ENCODE measurements around the gene MRPS31. TPM values are rescaled to one million over a fixed set of nuclear protein-coding genes. Genes with fewer than 3 reads are reported as not detected.

The MRPS31 gene
- total RNA-seq, 2 experiments from 2014 or later = 41.0 to 44.7 TPM

- Mint-ChIP-seq H3K27me3 (no peaks in the 10 kb centered on the region), H3K9me3 (no peaks in the 10 kb centered on the region), H3K27ac (peak overlapping the region; percentile 61), H3K4me3 (no peak overlapping the region), H3K4me1 (ENCODE audit: low read depth) (peaks cover 6% of the 10 kb centered on the region), H3K36me3 (ENCODE audit: low read depth) (peaks cover 37% of the 10 kb centered on the region)
- TF ChIP-seq CTCF (IDR thresholded peaks at IDR 0.05) = no peak
- intact Hi-C loops (cut with micrococcal nuclease) = no loop called here
- ATAC-seq (peak; percentile 57), DNase-seq (no peak)
- CTCF ChIA-PET = interaction anchor here (0.6 to 1.4 kb wide), 4 partner anchors 8 to 870 kb away, joined by 3 to 4 read pairs (median 3); no protein-coding TSS in a partner anchor
- POLR2A ChIA-PET = interaction anchor here (0.6 to 1.5 kb wide), 2 partner anchors 122 to 1141 kb away, joined by 3 to 5 read pairs; no protein-coding TSS in a partner anchor
These were observed 27.4 kb upstream of the MRPS31 start for GRCh38 chr13:40798380-40798779.

GRCh38 chr13:40796649-40797048 is 25.7 kb upstream of the MRPS31 start:
- Mint-ChIP-seq H3K9me3 (no peaks in the 10 kb centered on the region), H3K4me1 (ENCODE audit: low read depth) (peaks cover 16% of the 10 kb centered on the region), H3K4me3 (no peak overlapping the region), H3K27me3 (no peaks in the 10 kb centered on the region), H3K27ac (no peak overlapping the region), H3K36me3 (ENCODE audit: low read depth) (peaks cover 40% of the 10 kb centered on the region)
- intact Hi-C loops (cut with micrococcal nuclease) = no loop called here
- ChIA-PET CTCF (interaction anchor here (1.1 kb wide), 1 partner anchor 17 kb away, joined by 3 read pairs; no protein-coding TSS in a partner anchor), POLR2A (no interaction called here)
- TF ChIP-seq CTCF (IDR thresholded peaks at IDR 0.05) = no peak
- DNase-seq (no peak), ATAC-seq (no peak)

GRCh38 chr13:40794414-40795368 is 23.7 kb upstream of the MRPS31 start:
- no peak for TF ChIP-seq CTCF (IDR thresholded peaks at IDR 0.05)
- peak overlapping the region; percentile 51 for H3K27ac Mint-ChIP-seq
- peaks cover 36% of the 10 kb centered on the region for H3K36me3 Mint-ChIP-seq (ENCODE audit: low read depth)
- DNase-seq = peak; percentile 57
- intact Hi-C loops (cut with micrococcal nuclease) = no loop called here
- H3K27me3 Mint-ChIP-seq = no peaks in the 10 kb centered on the region
- ChIA-PET CTCF (interaction anchor here (0.6 kb wide), 1 partner anchor 1231 kb away, joined by 3 read pairs; no protein-coding TSS in a partner anchor), POLR2A (no interaction called here)
- ATAC-seq = no peak
- no peak overlapping the region for H3K4me3 Mint-ChIP-seq
- H3K9me3 Mint-ChIP-seq = no peaks in the 10 kb centered on the region
- peaks cover 24% of the 10 kb centered on the region for H3K4me1 Mint-ChIP-seq (ENCODE audit: low read depth)

- no peak for TF ChIP-seq CTCF (IDR thresholded peaks at IDR 0.05)
- Mint-ChIP-seq H3K9me3 (no peaks in the 10 kb centered on the region), H3K36me3 (ENCODE audit: low read depth) (peaks cover 25% of the 10 kb centered on the region), H3K27me3 (no peaks in the 10 kb centered on the region), H3K27ac (no peak overlapping the region), H3K4me1 (ENCODE audit: low read depth) (peaks cover 24% of the 10 kb centered on the region), H3K4me3 (no peak overlapping the region)
- ATAC-seq (no peak), DNase-seq (no peak)
- intact Hi-C loops (cut with micrococcal nuclease) = no loop called here
- CTCF ChIA-PET = no interaction called here
- POLR2A ChIA-PET = interaction anchor here (0.9 kb wide), 1 partner anchor 11 kb away, joined by 3 read pairs; no protein-coding TSS in a partner anchor
These were observed 22.3 kb upstream of the MRPS31 start for GRCh38 chr13:40793339-40793738.
